Testis (tissue), 3 donors: ENCODE measurements around the gene PDE10A. TPM values are rescaled to one million over a fixed set of nuclear protein-coding genes. Genes with fewer than 3 reads are reported as not detected.

Source experiments
- DNase-seq: peaks from one replicate; pipeline ENCODE4 v3.0.0-alpha.2; 2019
- H3K27ac ChIP-seq, 2 donors: fragments of 200-600 bp; sonication (generic); one replicate each; pipeline ENCODE4 v1.5.1; 2019
- H3K27me3 ChIP-seq: fragments of 200-600 bp; sonication (generic); one replicate; pipeline ENCODE4 v1.5.1; 2019
- H3K36me3 ChIP-seq: fragments of 200-600 bp; sonication (generic); one replicate; pipeline ENCODE4 v1.5.1; 2017; ENCODE audit warnings: low read depth; ENCODE audit errors: missing control alignments
- H3K4me1 ChIP-seq: fragments of 200-600 bp; sonication (generic); one replicate; pipeline ENCODE4 v1.5.1; 2019
- H3K4me3 ChIP-seq, 2 donors: fragments of 200-600 bp; sonication (generic); one replicate each; pipeline ENCODE4 v1.5.1; 2017 to 2019
- H3K9me3 ChIP-seq: fragments of 200-600 bp; sonication (generic); one replicate; pipeline ENCODE4 v1.5.1; 2017
- CTCF ChIP-seq, 3 experiments: fragments of 450-650 bp in 2 of 3; fragments of 200-600 bp in 1 of 3; sonication (generic) in 1 of 3; IDR thresholded peaks; one replicate each; pipeline ENCODE4 v1.5.1; 2016 to 2019; ENCODE audit warnings: antibody characterized with exemption in 3 of 3, mild to moderate bottlenecking in 2 of 3, moderate library complexity in 1 of 3
- POLR2A ChIP-seq: fragments of 450-650 bp; IDR thresholded peaks from one replicate; pipeline ENCODE4 v1.6.1; 2017; ENCODE audit warnings: antibody characterized with exemption, mild to moderate bottlenecking, moderate library complexity
- WGBS, 2 donors: methylation state at CpG; one replicate each; pipeline ENCODE4 v1.1.5; 2018; 5-methylcytosine and 5-hydroxymethylcytosine counted together
- intact Hi-C: fragments of 100-400 bp; cut with DNase I; formaldehyde crosslinking; loops from one replicate; pipeline ENCODE4 v1.15.1; 2023; ENCODE audit warnings: low total_unique reads
- polyA plus RNA-seq: library from polyadenylated mRNA; stranded (reverse); fragments of 350-450 nt; fragmentation: Illumina TruSeq; extraction: RNeasy Lipid Tissue Mini Kit (QIAGEN cat#74804); gene quantifications from one replicate; pipeline ENCODE4 v1.2.3, GENCODE V29; 2014; ENCODE audit warnings: low read depth, low replicate concordance; ENCODE audit not compliant: insufficient read depth
- total RNA-seq, 2 donors: library from RNA; depleted of rRNA; stranded (reverse); fragments of >200 nt; gene quantifications; one replicate each; pipeline ENCODE4 v1.2.3, GENCODE V29; 2016

PDE10A gene
- total and polyA plus RNA-seq, 3 donors from 2014 or later: 15.5 to 22.0 (median 18.0) TPM

- intact Hi-C loops: no loop called here
- no peaks in the 10 kb centered on the region for H3K9me3 ChIP-seq
- no peak overlapping the region for H3K27ac ChIP-seq
- H3K36me3 ChIP-seq: no peaks in the 10 kb centered on the region
- TF ChIP-seq POLR2A (no peak), CTCF (IDR thresholded peaks at IDR 0.05) (no peak)
- H3K27me3 ChIP-seq: no peaks in the 10 kb centered on the region
- no peak overlapping the region for H3K4me3 ChIP-seq
- H3K4me1 ChIP-seq: no peaks in the 10 kb centered on the region
- DNase-seq: no peak
- 89 to 93% methylated on average over 7 of the region's 7 CpGs for WGBS, 2 donors
These were observed 26.7 kb upstream of the PDE10A start for GRCh38 chr6:165689699-165690098.

DNA sequence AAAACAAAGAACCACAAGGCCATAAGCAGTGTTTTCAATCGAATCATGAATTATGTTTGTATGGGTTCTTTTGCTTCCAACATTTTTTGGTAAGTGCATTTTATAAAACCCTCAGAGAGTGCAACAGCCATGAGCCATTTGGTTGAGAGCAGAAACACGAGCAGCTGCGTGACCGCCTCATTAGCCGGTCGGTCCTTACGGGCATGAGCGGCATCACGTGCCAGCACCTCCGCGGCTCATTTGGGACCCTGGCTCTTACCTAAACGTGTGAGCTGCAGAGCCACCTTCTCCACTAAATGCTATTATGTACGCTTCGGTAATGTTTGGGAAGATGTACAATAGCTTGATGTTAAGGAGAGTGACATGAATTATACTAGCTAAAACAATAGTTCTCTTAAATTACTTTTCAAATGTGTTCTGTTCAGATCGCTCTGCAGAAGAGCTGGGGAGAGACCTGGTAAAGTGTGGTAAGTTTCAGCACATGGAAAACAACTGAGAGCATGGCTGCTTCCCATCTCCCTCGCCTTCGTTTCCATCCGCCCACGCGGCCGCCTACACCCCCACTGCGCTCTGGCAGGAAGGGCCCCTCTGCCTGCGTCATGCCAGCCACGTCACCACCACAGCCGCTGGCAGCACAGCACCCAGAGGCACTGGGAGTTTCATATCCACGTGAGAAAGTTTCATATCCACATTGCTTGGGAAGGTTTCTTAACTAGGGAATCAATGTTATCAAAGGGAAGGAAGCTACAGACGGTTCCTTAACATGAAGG lies 23.7 kb upstream of the PDE10A start:
- TF ChIP-seq POLR2A: no peak
- no peak for TF ChIP-seq CTCF (IDR thresholded peaks at IDR 0.05)
- H3K27ac ChIP-seq: no peak overlapping the region
- no peaks in the 10 kb centered on the region for H3K36me3 ChIP-seq
- DNase-seq: no peak
- no peaks in the 10 kb centered on the region for H3K27me3 ChIP-seq
- H3K4me1 ChIP-seq: no peaks in the 10 kb centered on the region
- intact Hi-C loops: no loop called here
- no peaks in the 10 kb centered on the region for H3K9me3 ChIP-seq
- no peak overlapping the region for H3K4me3 ChIP-seq
- WGBS, 2 donors: 69% methylated on average over 27 of the region's 27 CpGs

DNA sequence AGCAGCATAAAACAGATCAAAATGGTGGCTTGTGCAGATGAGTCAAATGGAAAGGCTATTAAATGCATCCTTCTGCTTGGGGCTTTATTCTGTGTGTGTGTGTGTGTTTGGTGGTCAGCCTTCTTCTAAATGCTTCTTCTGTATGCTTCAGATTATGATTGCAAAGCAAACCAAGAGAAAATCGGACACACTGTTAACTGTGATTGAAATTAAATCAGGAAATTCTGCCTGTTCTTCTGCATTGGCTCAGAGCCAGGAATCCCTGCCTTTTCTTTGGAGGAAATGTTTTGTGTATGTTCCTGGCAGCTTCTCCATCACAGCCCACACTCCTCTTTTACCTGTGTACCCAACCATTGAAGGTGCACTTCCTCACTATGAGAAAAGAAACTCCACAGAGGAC lies 22.3 kb upstream of the PDE10A start:
- no peaks in the 10 kb centered on the region for H3K9me3 ChIP-seq
- TF ChIP-seq POLR2A: no peak
- no peak for TF ChIP-seq CTCF (IDR thresholded peaks at IDR 0.05)
- no peaks in the 10 kb centered on the region for H3K27me3 ChIP-seq
- no peaks in the 10 kb centered on the region for H3K4me1 ChIP-seq
- no peak overlapping the region for H3K27ac ChIP-seq
- intact Hi-C loops: no loop called here
- no peaks in the 10 kb centered on the region for H3K36me3 ChIP-seq
- WGBS, 2 donors: 34 to 47% methylated on average over 1 of the region's 1 CpG
- DNase-seq: no peak
- no peak overlapping the region for H3K4me3 ChIP-seq

- TF ChIP-seq POLR2A (no peak), CTCF (IDR thresholded peaks at IDR 0.05) (no peak)
- Histone ChIP-seq H3K4me1 (no peaks in the 10 kb centered on the region), H3K4me3 (no peak overlapping the region), H3K27me3 (no peaks in the 10 kb centered on the region), H3K27ac (no peak overlapping the region), H3K9me3 (no peaks in the 10 kb centered on the region), H3K36me3 (no peaks in the 10 kb centered on the region)
- WGBS, 2 donors: 93 to 94% methylated on average over 10 of the region's 10 CpGs
- DNase-seq: no peak
- intact Hi-C loops: no loop called here
These were observed 21.3 kb upstream of the PDE10A start for GRCh38 chr6:165684333-165684732.

DNA sequence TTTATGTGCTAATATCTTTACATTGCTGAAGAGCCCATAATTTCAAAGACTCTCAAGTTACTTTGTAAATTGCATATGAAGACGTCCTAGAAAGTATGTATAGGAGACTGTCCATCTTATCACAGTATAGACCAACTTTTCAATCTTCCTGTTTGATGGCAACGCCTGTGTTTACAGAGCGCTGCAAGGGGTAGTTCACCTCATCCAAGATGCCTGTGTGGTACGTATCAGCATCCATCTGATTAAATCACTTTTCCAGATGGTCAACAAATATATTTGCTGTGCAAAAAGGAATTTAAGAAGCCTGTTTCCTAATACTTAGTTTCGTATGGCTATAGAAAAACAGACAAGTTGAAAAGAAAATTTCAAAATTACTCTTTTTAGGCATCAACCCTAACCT lies 17.9 kb upstream of the PDE10A start:
- intact Hi-C loops: no loop called here
- 83% methylated on average over 5 of the region's 5 CpGs for WGBS, 2 donors
- Histone ChIP-seq H3K4me1 (no peaks in the 10 kb centered on the region), H3K9me3 (no peaks in the 10 kb centered on the region), H3K27me3 (no peaks in the 10 kb centered on the region), H3K27ac (no peak overlapping the region), H3K4me3 (no peak overlapping the region), H3K36me3 (no peaks in the 10 kb centered on the region)
- DNase-seq: no peak
- TF ChIP-seq POLR2A (no peak), CTCF (IDR thresholded peaks at IDR 0.05) (no peak)
